HCT116 (cell line): ENCODE data around the gene VLDLR. TPM values are rescaled to one million over a fixed set of nuclear protein-coding genes. Genes with fewer than 3 reads are reported as not detected.

Experiments
- ATAC-seq: fragments of 200-7000 bp; cut with Tn5 transposase; 2 replicates; pipeline ENCODE4 v1.9.1; 2020; ENCODE audit warnings: mild to moderate bottlenecking, moderate library complexity
- BruUV-seq: library from RNA; stranded (reverse); fragments of 400-500 nt; replicated peaks from 2 replicates; lab custom pipeline; 2021; lab: Mats Ljungman, UMichigan
- CTCF ChIA-PET: fragments of 300-600 bp; sonication (Branson Sonifier 250); formaldehyde crosslinking; loops from one replicate; lab custom pipeline; 2021; ENCODE audit warnings: antibody characterized with exemption; lab: Charles Lee
- POLR2A ChIA-PET: fragments of 300-600, 350-600 bp; sonication (Branson Sonifier 250); formaldehyde crosslinking; loops from one replicate; lab custom pipeline; 2021; ENCODE audit warnings: antibody characterized with exemption; lab: Charles Lee
- RAD21 ChIA-PET, 2 experiments: fragments of 300-600 bp; sonication (Branson Sonifier 250); formaldehyde crosslinking; loops; one replicate each; lab custom pipeline; 2023; ENCODE audit warnings: low total read pairs in 2 of 2; ENCODE audit not compliant: uncharacterized antibody in 2 of 2, unreplicated experiment in 2 of 2, low non-redundant PET in 1 of 2; lab: Charles Lee
- DNase-seq: peaks from one replicate; pipeline ENCODE4 v3.0.0-alpha.2; 2010; ENCODE audit warnings: low read depth, low spot score
- H2AFZ ChIP-seq: fragments of 200-600 bp; shearing (Covaris generic), sonication (generic); 2 replicates; pipeline ENCODE4 v1.6.1; 2017; ENCODE audit warnings: low read depth, mixed run types, mixed read lengths, antibody characterized with exemption, low read length; ENCODE audit not compliant: poor library complexity, severe bottlenecking
- H3K27ac ChIP-seq: 2 replicates; pipeline ENCODE4 v1.5.1; 2012; ENCODE audit warnings: low read depth, low read length
- H3K27me3 ChIP-seq: fragments of 200-600 bp; sonication (generic); 2 replicates; pipeline ENCODE4 v1.6.1; 2016; ENCODE audit warnings: mixed run types, low read length, mixed read lengths; ENCODE audit not compliant: insufficient read depth
- H3K36me3 ChIP-seq, 2 experiments: fragments of 200-500 bp in 1 of 2; fragments of 200-600 bp in 1 of 2; sonication (Bioruptor generic) in 1 of 2; sonication (generic) in 1 of 2; 2 replicates each; pipeline versions ENCODE4 v1.5.1 to v1.6.1; 2014 to 2016; ENCODE audit warnings: low read length in 2 of 2, inconsistent platforms in 1 of 2, mixed read lengths in 1 of 2, mixed run types in 1 of 2; ENCODE audit not compliant: insufficient read depth in 2 of 2, control insufficient read depth in 1 of 2
- H3K4me1 ChIP-seq, 2 experiments: fragments of 200-600 bp in 1 of 2; sonication (generic) in 1 of 2; 2 replicates each; pipeline versions ENCODE4 v1.5.1 to v1.6.1; 2012 to 2017; ENCODE audit warnings: low read length in 2 of 2, inconsistent platforms in 1 of 2, mild to moderate bottlenecking in 1 of 2, mixed read lengths in 1 of 2, mixed run types in 1 of 2, moderate library complexity in 1 of 2; ENCODE audit not compliant: insufficient read depth in 2 of 2, control insufficient read depth in 1 of 2
- H3K4me2 ChIP-seq: fragments of 200-600 bp; sonication (generic); 2 replicates; pipeline ENCODE4 v1.6.1; 2017; ENCODE audit warnings: mixed run types, low read length, mixed read lengths
- H3K4me3 ChIP-seq, 2 experiments: fragments of 200-600 bp in 1 of 2; sonication (generic) in 1 of 2; replicated peaks in 1 of 2; 2 replicates each; pipeline ENCODE4 v1.5.1; 2011 to 2016; ENCODE audit warnings: low read length in 2 of 2, control low read depth in 1 of 2, low read depth in 1 of 2, mild to moderate bottlenecking in 1 of 2, mixed read lengths in 1 of 2, mixed run types in 1 of 2
- H3K79me2 ChIP-seq: fragments of 200-600 bp; sonication (generic); 2 replicates; pipeline ENCODE4 v1.6.1; 2017; ENCODE audit warnings: mild to moderate bottlenecking, mixed run types, low read length, moderate library complexity, mixed read lengths; ENCODE audit not compliant: insufficient read depth
- H3K9ac ChIP-seq: fragments of 200-600 bp; sonication (generic); 2 replicates; pipeline ENCODE4 v1.6.1; 2016; ENCODE audit warnings: low read length, mixed read lengths
- H3K9me2 ChIP-seq: fragments of 200-600 bp; sonication (generic), shearing (Covaris generic); 2 replicates; pipeline ENCODE4 v1.6.1; 2017; ENCODE audit warnings: mixed run types, mild to moderate bottlenecking, moderate library complexity; ENCODE audit not compliant: insufficient read depth
- H3K9me3 ChIP-seq, 2 experiments: fragments of 200-500 bp in 1 of 2; fragments of 200-600 bp in 1 of 2; sonication (Bioruptor generic) in 1 of 2; sonication (generic) in 1 of 2; 2 replicates each; pipeline ENCODE4 v1.6.1; 2014 to 2017; ENCODE audit warnings: low read length in 2 of 2, mixed read lengths in 2 of 2, inconsistent platforms in 1 of 2, low read depth in 1 of 2, mild to moderate bottlenecking in 1 of 2, mixed run types in 1 of 2, moderate library complexity in 1 of 2; ENCODE audit not compliant: control insufficient read depth in 1 of 2, insufficient read depth in 1 of 2
- H4K20me1 ChIP-seq: fragments of 200-600 bp; sonication (generic), shearing (Covaris generic); 2 replicates; pipeline ENCODE4 v1.6.1; 2017; ENCODE audit warnings: mixed run types, mild to moderate bottlenecking, moderate library complexity; ENCODE audit not compliant: insufficient read depth
- CBX3 ChIP-seq: IDR thresholded peaks from 2 replicates; pipeline ENCODE4 v1.6.1; 2012; ENCODE audit warnings: low read depth
- CEBPB ChIP-seq: IDR thresholded peaks from 2 replicates; pipeline ENCODE4 v1.6.1; 2012; ENCODE audit warnings: low read depth
- FOSL1 ChIP-seq: IDR thresholded peaks from 2 replicates; pipeline ENCODE4 v1.6.1; 2012; ENCODE audit warnings: low read depth
- JUND ChIP-seq: IDR thresholded peaks from 2 replicates; pipeline ENCODE4 v1.6.1; 2012
- POLR2AphosphoS5 ChIP-seq: IDR thresholded peaks from 2 replicates; pipeline ENCODE4 v1.6.1; 2011; ENCODE audit warnings: mild to moderate bottlenecking, low read depth, low read length, moderate library complexity
- RAD21 ChIP-seq: IDR thresholded peaks from 2 replicates; pipeline ENCODE4 v1.6.1; 2012; ENCODE audit warnings: low read depth, mild to moderate bottlenecking
- SIN3A ChIP-seq: IDR thresholded peaks from 2 replicates; pipeline ENCODE4 v1.6.1; 2012; ENCODE audit warnings: low read depth
- SP1 ChIP-seq: IDR thresholded peaks from 2 replicates; pipeline ENCODE4 v1.6.1; 2012; ENCODE audit warnings: low read depth
- SRF ChIP-seq: IDR thresholded peaks from 2 replicates; pipeline ENCODE4 v1.6.1; 2012; ENCODE audit warnings: low read depth
- YY1 ChIP-seq: IDR thresholded peaks from 2 replicates; pipeline ENCODE4 v1.6.1; 2011; ENCODE audit warnings: low read length, low read depth, moderate library complexity, mild to moderate bottlenecking; ENCODE audit not compliant: insufficient replicate concordance; ENCODE audit errors: extremely low read depth
- ZFX ChIP-seq: fragments of 450-650 bp; IDR thresholded peaks from 2 replicates; pipeline ENCODE4 v1.6.1; 2017
- ZNF274 ChIP-seq: fragments of 200-500 bp; sonication (Bioruptor generic); IDR thresholded peaks from 2 replicates; pipeline ENCODE4 v1.6.1; 2014; ENCODE audit warnings: mild to moderate bottlenecking, low read depth, low read length, inconsistent platforms
- intact Hi-C: fragments of 100-400 bp; cut with micrococcal nuclease; formaldehyde crosslinking; loops from 2 replicates; pipeline ENCODE4 v1.10.0; 2022
- total RNA-seq: library from RNA; stranded (reverse); gene quantifications from one replicate; pipeline ENCODE4 v1.2.1, GENCODE V29; 2021; ENCODE audit not compliant: unreplicated experiment
- TF ChIP-seq, protein P1 (sequence below): IDR thresholded peaks from 2 replicates; pipeline ENCODE4 v1.6.1; 2012
- TF ChIP-seq, protein P2 (sequence below): IDR thresholded peaks from 2 replicates; pipeline ENCODE4 v1.6.1; 2012; ENCODE audit warnings: low read depth

Gene VLDLR
- total RNA-seq, 1 experiment from 2014 or later, result 0.17 TPM

DNA sequence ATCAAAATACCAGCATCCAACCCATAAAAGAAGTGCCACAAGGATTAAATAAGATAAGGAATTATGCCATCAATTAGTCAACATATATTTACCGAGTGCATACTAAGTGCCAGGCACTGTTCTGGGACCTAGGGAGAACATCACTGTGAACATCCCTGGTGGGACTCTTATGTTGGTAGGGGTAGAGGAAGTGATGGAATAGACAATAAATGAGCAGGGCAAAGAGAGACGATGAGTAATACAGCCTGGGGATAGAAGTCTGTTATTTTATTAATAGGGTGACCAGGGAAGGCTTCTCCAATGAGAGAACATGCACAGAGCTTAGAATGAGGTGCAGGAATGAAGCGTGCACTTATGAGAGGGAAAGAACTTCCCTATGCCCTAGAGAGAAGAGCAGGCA is 47.4 kb upstream of the VLDLR start:
- DNase-seq, result no peak
- Histone ChIP-seq H3K79me2 (no peaks in the 10 kb centered on the region), H3K36me3 (no peaks in the 10 kb centered on the region), H2AFZ (no peak overlapping the region), H3K27me3 (peaks cover 4% of the 10 kb centered on the region; the same call in 1 of the 2 replicates), H3K27ac (no peak overlapping the region), H3K9ac (no peak overlapping the region), H3K9me3 (no peaks in the 10 kb centered on the region), H3K4me3 (no peak overlapping the region), H3K9me2 (no peaks in the 10 kb centered on the region), H3K4me1 (peaks cover 7 to 13% of the 10 kb centered on the region in 2 experiments), H3K4me2 (no peak overlapping the region), H4K20me1 (no peaks in the 10 kb centered on the region)
- CTCF ChIA-PET, result no interaction called here
- RAD21 ChIA-PET, result no interaction called here
- no peak for ATAC-seq
- no TSS peak for BruUV-seq
- intact Hi-C loops, result no loop called here
- POLR2A ChIA-PET, result no interaction called here
- TF ChIP-seq SP1 (no peak), ZNF274 (no peak), SRF (no peak), CEBPB (no peak), CBX3 (no peak)

DNA sequence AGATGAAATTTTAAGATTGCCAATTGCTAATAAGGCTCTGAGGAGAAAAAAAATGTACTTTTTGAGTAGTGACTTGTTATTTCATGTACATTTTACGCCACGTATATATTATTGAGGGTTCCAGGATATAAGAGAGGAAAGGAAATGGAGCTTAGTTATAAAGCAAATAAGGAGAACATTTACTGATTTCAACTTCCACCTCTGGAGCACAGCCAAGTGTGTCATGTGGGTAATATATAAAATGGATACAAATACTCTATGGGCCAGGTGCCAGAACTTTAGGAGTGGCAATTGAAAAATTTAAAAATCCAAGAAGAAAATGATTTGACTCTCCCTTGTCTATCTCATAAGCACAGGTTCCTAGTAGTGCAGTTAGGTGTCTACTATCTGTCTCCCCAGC is 45.0 kb upstream of the VLDLR start:
- ChIA-PET RAD21 (no interaction called here), CTCF (no interaction called here), POLR2A (no interaction called here)
- H2AFZ ChIP-seq, result no peak overlapping the region
- BruUV-seq, result no TSS peak
- H3K4me1 ChIP-seq, result no peaks in the 10 kb centered on the region
- H3K9me2 ChIP-seq, result no peaks in the 10 kb centered on the region
- DNase-seq, result no peak
- H3K4me3 ChIP-seq, result no peak overlapping the region
- ATAC-seq, result no peak
- peaks cover 4% of the 10 kb centered on the region; the same call in 1 of the 2 replicates for H3K27me3 ChIP-seq
- H3K79me2 ChIP-seq, result no peaks in the 10 kb centered on the region
- H3K9ac ChIP-seq, result no peak overlapping the region
- no peak overlapping the region for H3K4me2 ChIP-seq
- H3K36me3 ChIP-seq, result no peaks in the 10 kb centered on the region
- intact Hi-C loops, result no loop called here
- H3K27ac ChIP-seq, result no peak overlapping the region
- no peaks in the 10 kb centered on the region for H4K20me1 ChIP-seq
- H3K9me3 ChIP-seq, result no peaks in the 10 kb centered on the region
- TF ChIP-seq POLR2AphosphoS5 (no peak), ZFX (no peak), YY1 (no peak), JUND (no peak), FOSL1 (no peak), SIN3A (no peak), RAD21 (no peak)
- TF ChIP-seq, protein P1, sequence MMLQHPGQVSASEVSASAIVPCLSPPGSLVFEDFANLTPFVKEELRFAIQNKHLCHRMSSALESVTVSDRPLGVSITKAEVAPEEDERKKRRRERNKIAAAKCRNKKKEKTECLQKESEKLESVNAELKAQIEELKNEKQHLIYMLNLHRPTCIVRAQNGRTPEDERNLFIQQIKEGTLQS, result no peak
- TF ChIP-seq, protein P2, sequence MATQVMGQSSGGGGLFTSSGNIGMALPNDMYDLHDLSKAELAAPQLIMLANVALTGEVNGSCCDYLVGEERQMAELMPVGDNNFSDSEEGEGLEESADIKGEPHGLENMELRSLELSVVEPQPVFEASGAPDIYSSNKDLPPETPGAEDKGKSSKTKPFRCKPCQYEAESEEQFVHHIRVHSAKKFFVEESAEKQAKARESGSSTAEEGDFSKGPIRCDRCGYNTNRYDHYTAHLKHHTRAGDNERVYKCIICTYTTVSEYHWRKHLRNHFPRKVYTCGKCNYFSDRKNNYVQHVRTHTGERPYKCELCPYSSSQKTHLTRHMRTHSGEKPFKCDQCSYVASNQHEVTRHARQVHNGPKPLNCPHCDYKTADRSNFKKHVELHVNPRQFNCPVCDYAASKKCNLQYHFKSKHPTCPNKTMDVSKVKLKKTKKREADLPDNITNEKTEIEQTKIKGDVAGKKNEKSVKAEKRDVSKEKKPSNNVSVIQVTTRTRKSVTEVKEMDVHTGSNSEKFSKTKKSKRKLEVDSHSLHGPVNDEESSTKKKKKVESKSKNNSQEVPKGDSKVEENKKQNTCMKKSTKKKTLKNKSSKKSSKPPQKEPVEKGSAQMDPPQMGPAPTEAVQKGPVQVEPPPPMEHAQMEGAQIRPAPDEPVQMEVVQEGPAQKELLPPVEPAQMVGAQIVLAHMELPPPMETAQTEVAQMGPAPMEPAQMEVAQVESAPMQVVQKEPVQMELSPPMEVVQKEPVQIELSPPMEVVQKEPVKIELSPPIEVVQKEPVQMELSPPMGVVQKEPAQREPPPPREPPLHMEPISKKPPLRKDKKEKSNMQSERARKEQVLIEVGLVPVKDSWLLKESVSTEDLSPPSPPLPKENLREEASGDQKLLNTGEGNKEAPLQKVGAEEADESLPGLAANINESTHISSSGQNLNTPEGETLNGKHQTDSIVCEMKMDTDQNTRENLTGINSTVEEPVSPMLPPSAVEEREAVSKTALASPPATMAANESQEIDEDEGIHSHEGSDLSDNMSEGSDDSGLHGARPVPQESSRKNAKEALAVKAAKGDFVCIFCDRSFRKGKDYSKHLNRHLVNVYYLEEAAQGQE, result no peak
